Ishikawa (cell line): ENCODE results near the gene RASA4B.

Experiments
- CEBPB ChIP-seq: IDR thresholded peaks from 2 replicates; pipeline ENCODE4 v1.6.1; 2012
- CREB1 ChIP-seq: IDR thresholded peaks from 2 replicates; pipeline ENCODE4 v1.6.1; 2012; ENCODE audit warnings: low read depth
- EGR1 ChIP-seq: IDR thresholded peaks from 2 replicates; pipeline ENCODE4 v1.6.1; 2012
- EP300 ChIP-seq: IDR thresholded peaks from 2 replicates; pipeline ENCODE4 v1.6.1; 2012; ENCODE audit warnings: borderline replicate concordance
- FOXM1 ChIP-seq: IDR thresholded peaks from 2 replicates; pipeline ENCODE4 v1.6.1; 2012; ENCODE audit warnings: low read depth, borderline replicate concordance
- NFIC ChIP-seq: IDR thresholded peaks from 2 replicates; pipeline ENCODE4 v1.6.1; 2012
- RAD21 ChIP-seq: IDR thresholded peaks from 2 replicates; pipeline ENCODE4 v1.6.1; 2012; ENCODE audit warnings: low read depth
- TAF1 ChIP-seq: IDR thresholded peaks from 2 replicates; pipeline ENCODE4 v1.6.1; 2012; ENCODE audit warnings: low read depth, mild to moderate bottlenecking
- TCF12 ChIP-seq: IDR thresholded peaks from 2 replicates; pipeline ENCODE4 v1.6.1; 2012; ENCODE audit warnings: low read depth
- TEAD4 ChIP-seq: IDR thresholded peaks from 2 replicates; pipeline ENCODE4 v1.6.1; 2012
- YY1 ChIP-seq: IDR thresholded peaks from 2 replicates; pipeline ENCODE4 v1.6.1; 2012; ENCODE audit warnings: low read depth
- ZBTB7A ChIP-seq: IDR thresholded peaks from 2 replicates; pipeline ENCODE4 v1.6.1; 2012; ENCODE audit warnings: low read depth
- TF ChIP-seq, protein P1 (sequence below): IDR thresholded peaks from 2 replicates; pipeline ENCODE4 v1.6.1; 2012
- TF ChIP-seq, protein P2 (sequence below): IDR thresholded peaks from 2 replicates; pipeline ENCODE4 v1.6.1; 2012; ENCODE audit warnings: low read depth, mild to moderate bottlenecking
- TF ChIP-seq, protein P3 (sequence below): IDR thresholded peaks from 2 replicates; pipeline ENCODE4 v1.6.1; 2012

The RASA4B gene

GRCh38 chr7:102471791-102472125, 45.8 kb downstream of the RASA4B start:
- TF ChIP-seq, protein P1, sequence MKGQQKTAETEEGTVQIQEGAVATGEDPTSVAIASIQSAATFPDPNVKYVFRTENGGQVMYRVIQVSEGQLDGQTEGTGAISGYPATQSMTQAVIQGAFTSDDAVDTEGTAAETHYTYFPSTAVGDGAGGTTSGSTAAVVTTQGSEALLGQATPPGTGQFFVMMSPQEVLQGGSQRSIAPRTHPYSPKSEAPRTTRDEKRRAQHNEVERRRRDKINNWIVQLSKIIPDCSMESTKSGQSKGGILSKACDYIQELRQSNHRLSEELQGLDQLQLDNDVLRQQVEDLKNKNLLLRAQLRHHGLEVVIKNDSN: no peak
- TF ChIP-seq EP300 (no peak), ZBTB7A (no peak), TAF1 (no peak), EGR1 (no peak), FOXM1 (no peak), NFIC (no peak), CEBPB (no peak), RAD21 (no peak), TEAD4 (no peak), CREB1 (no peak), YY1 (no peak), TCF12 (no peak)
- TF ChIP-seq, protein P2, sequence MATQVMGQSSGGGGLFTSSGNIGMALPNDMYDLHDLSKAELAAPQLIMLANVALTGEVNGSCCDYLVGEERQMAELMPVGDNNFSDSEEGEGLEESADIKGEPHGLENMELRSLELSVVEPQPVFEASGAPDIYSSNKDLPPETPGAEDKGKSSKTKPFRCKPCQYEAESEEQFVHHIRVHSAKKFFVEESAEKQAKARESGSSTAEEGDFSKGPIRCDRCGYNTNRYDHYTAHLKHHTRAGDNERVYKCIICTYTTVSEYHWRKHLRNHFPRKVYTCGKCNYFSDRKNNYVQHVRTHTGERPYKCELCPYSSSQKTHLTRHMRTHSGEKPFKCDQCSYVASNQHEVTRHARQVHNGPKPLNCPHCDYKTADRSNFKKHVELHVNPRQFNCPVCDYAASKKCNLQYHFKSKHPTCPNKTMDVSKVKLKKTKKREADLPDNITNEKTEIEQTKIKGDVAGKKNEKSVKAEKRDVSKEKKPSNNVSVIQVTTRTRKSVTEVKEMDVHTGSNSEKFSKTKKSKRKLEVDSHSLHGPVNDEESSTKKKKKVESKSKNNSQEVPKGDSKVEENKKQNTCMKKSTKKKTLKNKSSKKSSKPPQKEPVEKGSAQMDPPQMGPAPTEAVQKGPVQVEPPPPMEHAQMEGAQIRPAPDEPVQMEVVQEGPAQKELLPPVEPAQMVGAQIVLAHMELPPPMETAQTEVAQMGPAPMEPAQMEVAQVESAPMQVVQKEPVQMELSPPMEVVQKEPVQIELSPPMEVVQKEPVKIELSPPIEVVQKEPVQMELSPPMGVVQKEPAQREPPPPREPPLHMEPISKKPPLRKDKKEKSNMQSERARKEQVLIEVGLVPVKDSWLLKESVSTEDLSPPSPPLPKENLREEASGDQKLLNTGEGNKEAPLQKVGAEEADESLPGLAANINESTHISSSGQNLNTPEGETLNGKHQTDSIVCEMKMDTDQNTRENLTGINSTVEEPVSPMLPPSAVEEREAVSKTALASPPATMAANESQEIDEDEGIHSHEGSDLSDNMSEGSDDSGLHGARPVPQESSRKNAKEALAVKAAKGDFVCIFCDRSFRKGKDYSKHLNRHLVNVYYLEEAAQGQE: no peak
- TF ChIP-seq, protein P3, sequence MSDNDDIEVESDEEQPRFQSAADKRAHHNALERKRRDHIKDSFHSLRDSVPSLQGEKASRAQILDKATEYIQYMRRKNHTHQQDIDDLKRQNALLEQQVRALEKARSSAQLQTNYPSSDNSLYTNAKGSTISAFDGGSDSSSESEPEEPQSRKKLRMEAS: no peak

DNA sequence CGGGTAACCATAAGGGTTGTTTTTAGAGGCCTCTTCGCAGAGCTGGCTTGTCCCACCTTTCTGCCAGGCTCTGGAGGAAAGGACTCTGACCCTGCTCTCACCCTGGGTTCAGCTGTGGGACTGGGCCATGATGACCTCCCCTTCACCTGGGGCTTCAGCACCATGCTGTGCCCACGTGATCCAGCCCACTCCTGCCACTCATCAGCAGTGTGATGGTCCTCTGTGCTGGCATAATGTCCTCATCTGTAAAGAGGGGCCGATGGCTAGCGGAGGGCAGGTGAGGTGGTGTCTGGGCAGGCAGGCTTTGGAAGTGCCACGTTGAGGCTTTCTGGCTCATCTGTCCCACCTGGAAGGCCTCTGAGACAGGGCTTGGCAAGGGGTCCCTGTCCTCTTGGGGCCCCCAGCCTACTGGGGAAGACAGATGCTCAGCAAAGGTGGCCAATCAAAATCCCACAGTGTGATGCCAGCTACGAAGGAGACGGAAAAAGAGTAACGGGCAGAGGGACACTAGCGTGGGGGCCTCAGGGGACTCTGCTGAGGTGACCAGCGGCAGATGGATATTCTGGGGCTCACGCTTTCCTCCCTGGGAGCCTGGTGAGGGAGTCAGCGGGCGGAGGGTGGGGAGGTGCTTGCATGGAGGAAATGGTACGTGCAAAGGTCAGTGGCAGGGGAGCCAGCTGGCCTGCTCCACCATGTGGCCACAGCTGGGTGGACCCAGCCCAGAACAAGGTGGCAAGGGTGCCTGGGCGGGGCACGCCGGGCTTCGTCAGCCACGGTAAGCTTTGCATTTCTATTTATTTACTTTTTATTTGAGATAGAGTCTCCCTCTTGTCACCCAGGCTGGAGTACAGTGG, 47.4 kb downstream of the RASA4B start:
- TF ChIP-seq NFIC (no peak), TCF12 (no peak), YY1 (no peak), EGR1 (no peak), CEBPB (no peak), TEAD4 (no peak), FOXM1 (no peak), CREB1 (no peak), TAF1 (no peak), EP300 (no peak), RAD21 (no peak), ZBTB7A (no peak)
- TF ChIP-seq, protein P1: no peak
- TF ChIP-seq, protein P2: no peak
- TF ChIP-seq, protein P3: no peak

DNA sequence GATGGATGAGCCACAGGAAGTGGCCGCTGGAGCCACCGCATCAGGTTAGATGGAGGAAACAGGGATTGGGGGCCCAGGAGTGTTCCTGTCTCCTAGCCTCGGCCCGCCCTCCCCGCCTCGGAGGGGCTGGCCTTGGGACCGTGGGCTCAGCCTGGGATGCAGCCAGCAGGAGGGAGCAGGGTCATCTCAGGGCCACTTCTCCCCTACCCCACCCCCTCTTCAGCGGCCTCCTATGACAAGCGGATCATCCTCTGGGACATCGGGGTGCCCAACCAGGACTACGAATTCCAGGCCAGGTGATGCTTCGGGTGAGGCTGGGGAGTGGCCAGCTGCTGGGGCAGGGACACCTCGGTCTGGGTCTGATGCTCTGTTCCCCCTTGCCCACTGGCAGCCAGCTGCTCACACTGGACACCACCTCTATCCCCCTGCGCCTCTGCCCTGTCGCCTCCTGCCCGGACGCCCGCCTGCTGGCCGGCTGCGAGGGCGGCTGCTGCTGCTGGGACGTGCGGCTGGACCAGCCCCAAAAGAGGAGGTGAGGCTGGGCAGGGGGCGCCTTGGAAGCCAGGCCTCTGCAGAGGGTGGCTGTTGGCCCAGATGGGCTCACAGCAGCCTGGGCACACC, 48.1 kb downstream of the RASA4B start:
- TF ChIP-seq ZBTB7A (no peak), NFIC (no peak), CREB1 (no peak), RAD21 (no peak), TCF12 (no peak), TAF1 (no peak), EGR1 (no peak)
- TF ChIP-seq, protein P3: no peak
- TF ChIP-seq, protein P2: no peak
- TF ChIP-seq, protein P1: no peak
